ENCODE measurements around the gene LTO1.
A peak's percentile ranks its signal among the peaks of the same experiment; 100 is the strongest.

LTO1 gene

DNA sequence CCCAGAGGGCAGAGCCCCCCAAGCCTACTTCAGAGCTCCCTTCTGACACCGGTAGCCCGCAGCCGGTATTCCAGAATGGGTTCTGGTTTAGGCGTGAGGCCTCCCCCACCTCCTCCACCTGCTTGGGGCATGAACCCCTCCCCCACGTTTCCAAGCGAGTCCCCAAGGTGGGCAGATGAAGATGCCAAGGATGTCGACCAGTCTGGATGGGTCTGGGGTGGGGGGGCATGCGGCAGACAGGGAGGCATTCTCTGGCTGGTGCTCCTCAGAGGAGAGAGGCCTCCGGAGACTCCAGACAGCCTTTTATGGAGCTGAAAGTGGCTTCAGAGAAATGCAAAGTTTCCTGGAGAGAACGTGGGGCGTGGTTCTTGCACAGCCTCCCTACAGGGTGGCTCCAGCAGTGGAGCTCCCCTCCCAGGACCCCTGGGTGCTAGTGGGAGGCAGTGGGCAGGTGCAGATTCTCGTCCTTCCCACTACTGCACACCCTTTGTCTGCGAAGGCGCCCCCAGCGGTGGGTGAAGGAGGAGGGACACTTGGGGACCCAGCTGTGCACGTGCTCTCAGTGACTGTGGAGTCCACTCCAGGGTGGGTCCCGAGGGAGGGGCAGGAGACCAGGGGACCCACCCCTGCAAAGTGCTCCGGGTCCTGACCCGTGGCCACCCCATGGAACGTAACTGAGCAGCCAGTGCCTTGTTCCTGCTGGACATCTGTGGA lies 30.0 kb downstream of the LTO1 start:
- DNase-seq (ENCODE audit: low read depth), result no peak

GRCh38 chr11:69644071-69644961 lies 30.8 kb downstream of the LTO1 start:
- DNase-seq (ENCODE audit: low read depth), result no peak

DNA sequence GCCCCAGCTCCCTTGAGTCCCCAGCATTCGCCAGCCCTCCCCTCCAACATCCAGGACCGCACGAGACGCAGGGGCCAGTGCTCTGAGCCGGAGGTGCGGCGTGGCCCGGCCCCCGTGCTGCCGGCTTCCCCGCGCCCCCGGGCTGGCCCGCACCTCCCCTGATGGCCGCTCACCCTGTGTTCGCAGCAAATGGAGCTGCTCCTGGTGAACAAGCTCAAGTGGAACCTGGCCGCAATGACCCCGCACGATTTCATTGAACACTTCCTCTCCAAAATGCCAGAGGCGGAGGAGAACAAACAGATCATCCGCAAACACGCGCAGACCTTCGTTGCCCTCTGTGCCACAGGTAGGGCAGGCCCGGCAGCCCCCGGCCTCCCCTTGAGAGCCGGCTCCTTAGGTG lies 31.5 kb downstream of the LTO1 start:
- no peak for DNase-seq (ENCODE audit: low read depth)

DNA sequence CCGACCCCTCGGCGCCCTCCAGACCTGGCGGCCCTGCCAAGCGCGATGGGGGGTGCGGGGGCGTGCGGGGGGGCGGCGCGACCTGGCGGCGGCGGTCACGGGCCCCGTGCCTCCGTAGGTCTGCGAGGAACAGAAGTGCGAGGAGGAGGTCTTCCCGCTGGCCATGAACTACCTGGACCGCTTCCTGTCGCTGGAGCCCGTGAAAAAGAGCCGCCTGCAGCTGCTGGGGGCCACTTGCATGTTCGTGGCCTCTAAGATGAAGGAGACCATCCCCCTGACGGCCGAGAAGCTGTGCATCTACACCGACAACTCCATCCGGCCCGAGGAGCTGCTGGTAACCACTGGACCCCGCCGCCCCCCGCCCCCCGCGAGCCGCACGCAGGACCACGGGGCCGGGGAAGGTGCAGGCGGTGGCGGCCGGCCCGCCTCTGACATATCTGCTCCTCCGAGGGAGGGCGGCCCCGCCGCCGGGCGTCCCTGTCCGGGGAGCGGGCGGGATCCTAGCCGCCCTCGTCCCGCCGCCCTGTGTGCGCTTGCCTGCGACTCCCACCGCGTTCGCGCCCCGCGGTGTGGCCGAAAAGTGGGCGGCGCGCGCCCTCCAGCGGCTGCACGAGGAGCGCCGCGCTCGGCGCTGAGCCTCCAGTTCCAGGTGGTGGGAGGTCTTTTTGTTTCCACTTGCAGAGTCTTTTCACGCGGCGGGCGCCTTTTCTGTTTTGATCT lies 32.1 kb downstream of the LTO1 start:
- DNase-seq (ENCODE audit: low read depth), result peak; percentile 72

DNA sequence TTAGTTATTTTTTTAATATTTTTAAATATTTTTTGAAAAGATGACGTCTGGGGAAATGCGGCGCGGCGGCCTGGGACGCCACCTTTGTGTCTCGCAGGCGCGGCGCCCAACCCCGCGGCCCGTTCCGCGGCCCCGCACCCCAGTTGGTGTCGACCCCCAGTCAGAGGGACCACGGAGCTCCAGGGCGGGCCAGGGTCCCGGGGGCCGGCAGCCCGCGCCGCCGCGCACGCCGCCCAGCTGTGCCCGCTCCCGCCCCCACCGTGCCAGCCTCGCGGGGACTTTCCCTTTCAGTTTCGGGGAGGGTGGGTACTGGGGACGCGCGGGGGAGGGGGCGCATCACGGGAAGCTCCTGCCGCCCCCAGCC lies 32.6 kb downstream of the LTO1 start:
- DNase-seq (ENCODE audit: low read depth), result peak; percentile 72

DNA sequence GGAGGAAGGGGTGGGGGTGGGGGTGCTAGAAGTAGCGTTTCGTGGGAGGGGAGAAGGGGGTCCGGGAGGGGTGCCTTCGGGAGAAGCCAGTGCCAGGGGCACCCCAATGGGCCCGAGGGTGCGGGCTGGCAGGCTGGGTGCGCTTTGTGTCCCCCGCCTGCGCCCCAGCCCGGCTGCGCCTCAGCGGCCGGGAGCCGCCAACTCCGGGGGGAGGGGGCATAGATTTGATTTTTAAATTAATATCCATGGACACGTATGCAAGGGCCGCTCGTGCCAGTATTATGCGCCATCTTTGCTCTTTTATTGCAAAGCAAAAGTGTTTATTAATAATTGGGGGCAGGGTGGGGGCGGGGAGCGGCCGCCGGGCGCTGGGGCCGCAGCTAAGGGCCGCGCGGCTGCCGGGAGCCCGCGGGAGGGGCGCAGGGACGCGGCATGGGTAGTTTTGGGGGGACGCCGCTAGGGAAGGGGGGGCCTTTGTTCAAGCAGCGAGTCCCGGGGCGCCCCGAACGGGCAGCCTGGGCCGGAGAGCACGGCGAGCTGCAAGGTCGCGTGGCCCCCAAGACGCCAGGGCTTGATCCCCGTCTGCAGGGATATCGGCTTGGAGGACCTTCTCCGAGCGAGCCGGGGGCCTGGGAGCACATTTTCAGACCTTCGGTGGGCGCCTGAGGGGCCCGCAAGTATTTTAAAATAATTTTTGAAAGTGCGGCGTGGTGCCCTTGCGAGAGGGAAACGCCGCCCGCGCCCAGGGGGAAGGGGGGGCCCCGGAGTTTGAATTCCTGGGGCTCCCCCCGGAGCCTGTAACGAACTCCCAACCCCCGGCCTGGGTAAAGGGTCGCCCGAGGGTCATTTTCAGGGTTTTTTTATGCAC lies 33.2 kb downstream of the LTO1 start:
- no peak for DNase-seq (ENCODE audit: low read depth)

DNA sequence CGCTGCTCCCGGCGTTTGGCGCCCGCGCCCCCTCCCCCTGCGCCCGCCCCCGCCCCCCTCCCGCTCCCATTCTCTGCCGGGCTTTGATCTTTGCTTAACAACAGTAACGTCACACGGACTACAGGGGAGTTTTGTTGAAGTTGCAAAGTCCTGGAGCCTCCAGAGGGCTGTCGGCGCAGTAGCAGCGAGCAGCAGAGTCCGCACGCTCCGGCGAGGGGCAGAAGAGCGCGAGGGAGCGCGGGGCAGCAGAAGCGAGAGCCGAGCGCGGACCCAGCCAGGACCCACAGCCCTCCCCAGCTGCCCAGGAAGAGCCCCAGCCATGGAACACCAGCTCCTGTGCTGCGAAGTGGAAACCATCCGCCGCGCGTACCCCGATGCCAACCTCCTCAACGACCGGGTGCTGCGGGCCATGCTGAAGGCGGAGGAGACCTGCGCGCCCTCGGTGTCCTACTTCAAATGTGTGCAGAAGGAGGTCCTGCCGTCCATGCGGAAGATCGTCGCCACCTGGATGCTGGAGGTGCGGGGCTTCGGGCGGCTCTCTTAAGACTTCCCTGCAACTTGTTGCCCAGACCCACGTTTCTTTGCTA lies 34.1 kb downstream of the LTO1 start, which contains the start of gene CCND1:
Gene CCND1 (plus strand): TSS at position 162 of the 587 bp plus-strand sequence. CDS start 158 bp downstream, at position 320.
- peak; percentile 35 for DNase-seq (ENCODE audit: low read depth)

DNA sequence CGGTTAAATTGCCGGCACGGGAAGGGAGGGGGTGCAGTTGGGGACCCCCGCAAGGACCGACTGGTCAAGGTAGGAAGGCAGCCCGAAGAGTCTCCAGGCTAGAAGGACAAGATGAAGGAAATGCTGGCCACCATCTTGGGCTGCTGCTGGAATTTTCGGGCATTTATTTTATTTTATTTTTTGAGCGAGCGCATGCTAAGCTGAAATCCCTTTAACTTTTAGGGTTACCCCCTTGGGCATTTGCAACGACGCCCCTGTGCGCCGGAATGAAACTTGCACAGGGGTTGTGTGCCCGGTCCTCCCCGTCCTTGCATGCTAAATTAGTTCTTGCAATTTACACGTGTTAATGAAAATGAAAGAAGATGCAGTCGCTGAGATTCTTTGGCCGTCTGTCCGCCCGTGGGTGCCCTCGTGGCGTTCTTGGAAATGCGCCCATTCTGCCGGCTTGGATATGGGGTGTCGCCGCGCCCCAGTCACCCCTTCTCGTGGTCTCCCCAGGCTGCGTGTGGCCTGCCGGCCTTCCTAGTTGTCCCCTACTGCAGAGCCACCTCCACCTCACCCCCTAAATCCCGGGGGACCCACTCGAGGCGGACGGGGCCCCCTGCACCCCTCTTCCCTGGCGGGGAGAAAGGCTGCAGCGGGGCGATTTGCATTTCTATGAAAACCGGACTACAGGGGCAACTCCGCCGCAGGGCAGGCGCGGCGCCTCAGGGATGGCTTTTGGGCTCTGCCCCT lies 34.7 kb downstream of the LTO1 start:
- no peak for DNase-seq (ENCODE audit: low read depth)

- no peak for DNase-seq (ENCODE audit: low read depth)
These were observed 35.3 kb downstream of the LTO1 start for GRCh38 chr11:69639831-69640230.

GRCh38 chr11:69638941-69639681 lies 36.0 kb downstream of the LTO1 start:
- DNase-seq (ENCODE audit: low read depth), result no peak

- no peak for DNase-seq (ENCODE audit: low read depth)
These were observed 36.9 kb downstream of the LTO1 start for GRCh38 chr11:69637941-69638871.

- DNase-seq (ENCODE audit: low read depth), result no peak
These were observed 37.8 kb downstream of the LTO1 start for GRCh38 chr11:69637198-69637940.

GRCh38 chr11:69636512-69637197 lies 38.5 kb downstream of the LTO1 start:
- no peak for DNase-seq (ENCODE audit: low read depth)

DNA sequence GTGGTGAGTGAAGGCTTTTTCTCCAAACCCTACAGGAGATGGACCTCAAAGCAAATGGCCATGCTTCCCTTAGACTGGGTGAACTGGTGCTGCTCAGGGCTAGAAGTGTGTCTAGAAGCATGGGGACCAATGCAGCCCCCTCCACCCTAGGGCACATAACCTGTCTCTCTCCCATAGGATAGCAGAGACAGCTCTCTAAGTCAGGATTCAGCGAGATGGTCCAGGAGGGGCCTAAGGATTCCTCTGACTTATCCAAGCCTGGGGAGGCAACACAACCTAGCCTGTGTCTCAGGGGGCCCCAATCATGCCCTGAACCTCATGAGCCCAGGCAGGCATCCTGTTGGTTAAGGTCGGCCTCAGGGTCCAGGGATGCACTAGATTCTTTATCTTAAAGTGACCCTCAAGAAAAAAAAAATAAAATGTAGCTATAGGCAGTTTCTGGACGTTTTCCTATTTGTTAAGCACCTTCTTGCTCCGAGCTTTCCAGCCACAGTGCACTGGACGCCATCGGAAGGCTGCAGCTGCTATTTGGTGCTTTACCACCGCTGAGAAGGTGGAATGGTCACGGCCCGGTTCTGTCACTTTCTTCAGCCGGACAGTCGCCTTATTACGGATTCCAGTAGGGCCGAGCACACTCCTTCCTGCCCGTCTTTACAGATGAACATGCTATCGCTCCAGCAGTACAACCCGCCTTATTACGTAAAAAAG lies 39.2 kb downstream of the LTO1 start:
- DNase-seq (ENCODE audit: low read depth), result no peak

- DNase-seq (ENCODE audit: low read depth), result no peak
These were observed 40.0 kb downstream of the LTO1 start for GRCh38 chr11:69635195-69635594.

GRCh38 chr11:69634590-69634989 lies 40.6 kb downstream of the LTO1 start:
- DNase-seq (ENCODE audit: low read depth), result no peak

GRCh38 chr11:69634069-69634468 lies 41.1 kb downstream of the LTO1 start:
- no peak for DNase-seq (ENCODE audit: low read depth)
